IPS-18a (cell line): ENCODE data around the gene C14orf93.

Experiments
- H3K27ac ChIP-seq: one replicate; pipeline ENCODE4 v1.5.1; 2013; ENCODE audit warnings: low read length
- H3K27me3 ChIP-seq: one replicate; pipeline ENCODE4 v1.6.1; 2013; ENCODE audit warnings: mild to moderate bottlenecking, low read length; ENCODE audit not compliant: control insufficient read depth, insufficient read depth
- H3K36me3 ChIP-seq: one replicate; pipeline ENCODE4 v1.6.1; 2013; ENCODE audit warnings: low read depth, low read length; ENCODE audit not compliant: control insufficient read depth
- H3K4me1 ChIP-seq: one replicate; pipeline ENCODE4 v1.6.1; 2013; ENCODE audit warnings: low read depth, low read length; ENCODE audit not compliant: control insufficient read depth
- H3K4me3 ChIP-seq: one replicate; pipeline ENCODE4 v1.5.1; 2013; ENCODE audit warnings: low read length
- H3K9ac ChIP-seq: one replicate; pipeline ENCODE4 v1.6.1; 2013; ENCODE audit warnings: mild to moderate bottlenecking, low read length, moderate library complexity
- H3K9me3 ChIP-seq: one replicate; pipeline ENCODE4 v1.6.1; 2013; ENCODE audit warnings: low read depth, low read length; ENCODE audit not compliant: control insufficient read depth

C14orf93 gene

GRCh38 chr14:22939684-22940083 lies 70.3 kb downstream of the C14orf93 start:
- Histone ChIP-seq H3K27me3 (no peaks in the 10 kb centered on the region), H3K9ac (no peak overlapping the region), H3K27ac (no peak overlapping the region), H3K9me3 (no peaks in the 10 kb centered on the region), H3K36me3 (no peaks in the 10 kb centered on the region), H3K4me1 (no peaks in the 10 kb centered on the region), H3K4me3 (no peak overlapping the region)
